Nephron progenitor cell (in vitro differentiated cells): ENCODE data around the gene IL10.
A peak's percentile ranks its signal among the peaks of the same experiment; 100 is the strongest.

ENCODE experiments used
- DNase-seq: peaks from one replicate; pipeline ENCODE4 v3.0.0; 2021
- H3K27ac Mint-ChIP-seq: 2 replicates; pipeline ENCODE4 v1.8.0; 2021; ENCODE audit warnings: mild to moderate bottlenecking, moderate library complexity, mixed read lengths
- H3K27me3 Mint-ChIP-seq: 2 replicates; pipeline ENCODE4 v1.8.0; 2021; ENCODE audit warnings: mild to moderate bottlenecking, low read depth, mixed read lengths; ENCODE audit not compliant: poor library complexity
- H3K36me3 Mint-ChIP-seq: 2 replicates; pipeline ENCODE4 v1.8.0; 2021; ENCODE audit warnings: low read depth, mixed read lengths
- H3K4me1 Mint-ChIP-seq: 2 replicates; pipeline ENCODE4 v1.8.0; 2021; ENCODE audit warnings: mixed read lengths
- H3K4me3 Mint-ChIP-seq: 2 replicates; pipeline ENCODE4 v1.8.0; 2021; ENCODE audit warnings: mild to moderate bottlenecking, moderate library complexity, mixed read lengths
- H3K9me3 Mint-ChIP-seq: 2 replicates; pipeline ENCODE4 v1.8.0; 2021; ENCODE audit warnings: mild to moderate bottlenecking, moderate library complexity, mixed read lengths
- TF ChIP-seq, protein P1 (sequence below): fragments of 200-600 bp; sonication (generic); IDR thresholded peaks from 2 replicates; pipeline ENCODE4 v1.5.0; 2021; ENCODE audit warnings: antibody characterized with exemption

Gene IL10

DNA sequence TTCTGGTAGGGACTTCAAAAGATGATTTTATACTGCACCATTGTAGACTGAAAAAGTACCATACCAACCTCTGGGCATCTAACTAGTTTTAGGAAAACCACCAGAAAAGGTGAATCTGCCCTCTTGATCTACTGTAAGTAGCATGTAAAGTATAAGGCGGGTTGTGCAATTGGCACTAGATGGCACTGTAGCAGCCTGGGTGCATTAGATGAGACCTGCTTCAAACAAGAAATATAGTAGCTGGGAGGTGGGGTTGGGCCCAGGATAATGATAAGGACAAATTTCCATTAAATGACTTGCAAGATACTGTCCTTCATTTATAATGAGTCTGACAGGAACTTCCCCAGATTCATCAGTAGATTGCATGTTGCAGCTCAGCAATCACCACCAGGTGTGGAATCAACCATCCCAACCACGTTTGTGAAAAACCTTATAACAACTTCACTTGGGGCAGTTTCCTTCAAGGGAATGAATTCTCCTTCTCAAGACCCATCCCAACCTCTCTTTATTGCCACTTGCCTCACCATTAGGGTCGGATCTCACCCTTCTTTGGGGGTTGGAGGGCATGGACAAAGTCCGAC is 37.3 kb upstream of the IL10 start:
- no peak overlapping the region for H3K27ac Mint-ChIP-seq
- TF ChIP-seq, protein P1, sequence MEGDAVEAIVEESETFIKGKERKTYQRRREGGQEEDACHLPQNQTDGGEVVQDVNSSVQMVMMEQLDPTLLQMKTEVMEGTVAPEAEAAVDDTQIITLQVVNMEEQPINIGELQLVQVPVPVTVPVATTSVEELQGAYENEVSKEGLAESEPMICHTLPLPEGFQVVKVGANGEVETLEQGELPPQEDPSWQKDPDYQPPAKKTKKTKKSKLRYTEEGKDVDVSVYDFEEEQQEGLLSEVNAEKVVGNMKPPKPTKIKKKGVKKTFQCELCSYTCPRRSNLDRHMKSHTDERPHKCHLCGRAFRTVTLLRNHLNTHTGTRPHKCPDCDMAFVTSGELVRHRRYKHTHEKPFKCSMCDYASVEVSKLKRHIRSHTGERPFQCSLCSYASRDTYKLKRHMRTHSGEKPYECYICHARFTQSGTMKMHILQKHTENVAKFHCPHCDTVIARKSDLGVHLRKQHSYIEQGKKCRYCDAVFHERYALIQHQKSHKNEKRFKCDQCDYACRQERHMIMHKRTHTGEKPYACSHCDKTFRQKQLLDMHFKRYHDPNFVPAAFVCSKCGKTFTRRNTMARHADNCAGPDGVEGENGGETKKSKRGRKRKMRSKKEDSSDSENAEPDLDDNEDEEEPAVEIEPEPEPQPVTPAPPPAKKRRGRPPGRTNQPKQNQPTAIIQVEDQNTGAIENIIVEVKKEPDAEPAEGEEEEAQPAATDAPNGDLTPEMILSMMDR = no peak
- H3K4me1 Mint-ChIP-seq = peaks cover 6% of the 10 kb centered on the region
- peaks cover 15% of the 10 kb centered on the region for H3K9me3 Mint-ChIP-seq
- H3K36me3 Mint-ChIP-seq = peaks cover 8% of the 10 kb centered on the region
- H3K27me3 Mint-ChIP-seq = peaks cover 4% of the 10 kb centered on the region
- DNase-seq = no peak
- no peak overlapping the region for H3K4me3 Mint-ChIP-seq

- peaks cover 11% of the 10 kb centered on the region for H3K4me1 Mint-ChIP-seq
- DNase-seq = no peak
- H3K4me3 Mint-ChIP-seq = no peak overlapping the region
- H3K27me3 Mint-ChIP-seq = peaks cover 4% of the 10 kb centered on the region
- no peak overlapping the region for H3K27ac Mint-ChIP-seq
- peaks cover 8% of the 10 kb centered on the region for H3K36me3 Mint-ChIP-seq
- H3K9me3 Mint-ChIP-seq = peaks cover 15% of the 10 kb centered on the region
- TF ChIP-seq, protein P1 = peak; percentile 46
Measured at GRCh38 chr1:206808615-206809014, 36.3 kb upstream of the IL10 start.

DNA sequence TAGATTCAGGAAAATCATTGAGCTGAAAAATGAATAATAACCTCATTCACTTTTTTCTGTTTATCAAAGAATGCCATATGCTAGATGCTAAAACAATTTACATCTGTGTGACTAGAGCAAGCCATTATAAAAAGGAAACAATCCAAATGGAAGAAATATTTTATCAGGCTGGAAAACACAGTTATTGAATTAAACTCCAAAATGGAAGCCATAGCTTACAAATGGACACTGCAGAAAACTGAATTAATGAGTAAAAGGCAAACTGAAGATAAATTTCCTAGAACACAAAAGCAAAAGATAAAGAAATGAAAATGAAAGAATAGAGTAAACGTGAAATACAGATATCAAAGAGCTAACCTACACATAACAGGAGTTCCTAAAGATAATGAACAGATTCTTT is 33.1 kb upstream of the IL10 start:
- Mint-ChIP-seq H3K36me3 (no peaks in the 10 kb centered on the region), H3K4me1 (peaks cover 27% of the 10 kb centered on the region), H3K27ac (no peak overlapping the region)

GRCh38 chr1:206804156-206804737 is 32.0 kb upstream of the IL10 start:
- no peak for DNase-seq
- H3K27ac Mint-ChIP-seq = no peak overlapping the region
- no peak overlapping the region for H3K4me3 Mint-ChIP-seq
- H3K36me3 Mint-ChIP-seq = no peaks in the 10 kb centered on the region
- H3K4me1 Mint-ChIP-seq = peaks cover 34% of the 10 kb centered on the region
- no peaks in the 10 kb centered on the region for H3K9me3 Mint-ChIP-seq
- H3K27me3 Mint-ChIP-seq = peaks cover 7% of the 10 kb centered on the region
- TF ChIP-seq, protein P1 = no peak

More for the DNA sequence above, 33.1 kb upstream of the IL10 start:
- Mint-ChIP-seq H3K27me3 (peaks cover 7% of the 10 kb centered on the region), H3K9me3 (no peaks in the 10 kb centered on the region), H3K4me3 (no peak overlapping the region)
- TF ChIP-seq, protein P1 = no peak
- DNase-seq = no peak

GRCh38 chr1:206803221-206803730 is 31.0 kb upstream of the IL10 start:
- peaks cover 39% of the 10 kb centered on the region for H3K4me1 Mint-ChIP-seq
- no peaks in the 10 kb centered on the region for H3K9me3 Mint-ChIP-seq
- TF ChIP-seq, protein P1 = no peak
- no peak overlapping the region for H3K27ac Mint-ChIP-seq
- no peaks in the 10 kb centered on the region for H3K36me3 Mint-ChIP-seq
- peaks cover 6% of the 10 kb centered on the region for H3K27me3 Mint-ChIP-seq
- H3K4me3 Mint-ChIP-seq = no peak overlapping the region
- no peak for DNase-seq

DNA sequence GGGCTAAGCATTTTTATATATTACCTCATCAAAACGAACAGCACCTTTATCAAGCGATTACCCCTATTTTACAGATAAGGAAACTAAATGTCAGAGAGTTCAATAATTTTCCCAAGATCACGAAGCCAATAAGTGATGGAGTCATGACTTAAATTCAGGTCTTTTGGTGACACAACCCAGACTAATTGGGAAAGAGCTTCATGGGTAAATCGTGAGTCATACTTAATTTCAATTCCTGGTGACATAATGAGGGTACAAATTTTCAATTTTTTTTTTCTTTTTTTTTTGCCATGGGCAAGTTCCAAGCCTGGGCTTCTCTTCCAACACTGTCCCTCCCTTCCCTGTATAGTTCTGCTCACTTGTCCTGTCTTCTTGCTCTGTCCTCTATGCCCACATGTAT is 30.1 kb upstream of the IL10 start:
- H3K4me1 Mint-ChIP-seq = peaks cover 44% of the 10 kb centered on the region
- TF ChIP-seq, protein P1 = no peak
- no peak overlapping the region for H3K27ac Mint-ChIP-seq
- H3K9me3 Mint-ChIP-seq = no peaks in the 10 kb centered on the region
- DNase-seq = no peak
- no peaks in the 10 kb centered on the region for H3K36me3 Mint-ChIP-seq
- peaks cover 4% of the 10 kb centered on the region for H3K27me3 Mint-ChIP-seq
- no peak overlapping the region for H3K4me3 Mint-ChIP-seq
